IMR-90 (cell line): ENCODE results near the gene PTGR2. TPM values are rescaled to one million over a fixed set of nuclear protein-coding genes. Genes with fewer than 3 reads are reported as not detected.
"Not testable (repeated sequence)": the region's sequence is repeated elsewhere in the genome, so short reads cannot be mapped to it uniquely, and the experiment has no call there.

Source experiments
- ATAC-seq: fragments of 200-7000 bp; cut with Tn5 transposase; 2 replicates; pipeline ENCODE4 v1.9.1; 2020; ENCODE audit warnings: low read depth, mild to moderate bottlenecking, moderate library complexity
- BruUV-seq: library from RNA; stranded (reverse); fragments of 400-500 nt; replicated peaks from 2 replicates; lab custom pipeline; 2021; lab: Mats Ljungman, UMichigan
- CTCF ChIA-PET: fragments of 300-600 bp; formaldehyde crosslinking; extraction: SDS; loops from one replicate; lab custom pipeline; 2021; ENCODE audit warnings: antibody characterized with exemption; lab: Yijun Ruan, JAX
- POLR2A ChIA-PET: fragments of 300-600 bp; sonication (Branson Sonifier 250); formaldehyde crosslinking; loops from one replicate; lab custom pipeline; 2022; ENCODE audit warnings: antibody characterized with exemption; ENCODE audit not compliant: unreplicated experiment; lab: Charles Lee
- DNase-seq: peaks from one replicate; pipeline ENCODE4 v3.0.0; 2013
- H2AFZ ChIP-seq: replicated peaks from 2 replicates; pipeline ENCODE3; 2013; ENCODE audit warnings: low read length, mild to moderate bottlenecking; ENCODE audit not compliant: poor library complexity
- H2AK5ac ChIP-seq: 2 replicates; pipeline ENCODE4 v1.6.1; 2013; ENCODE audit warnings: low read depth, low read length, inconsistent platforms
- H2AK9ac ChIP-seq: replicated peaks from 2 replicates; pipeline ENCODE3; 2013; ENCODE audit warnings: mild to moderate bottlenecking, low read depth, low read length, moderate library complexity; ENCODE audit not compliant: poor library complexity
- H2BK120ac ChIP-seq: 2 replicates; pipeline ENCODE4 v1.6.1; 2013; ENCODE audit warnings: low read depth, low read length, inconsistent platforms
- H2BK15ac ChIP-seq: 3 replicates; pipeline ENCODE4 v1.6.1; 2013; ENCODE audit warnings: low read depth, low read length, inconsistent platforms
- H2BK20ac ChIP-seq: 2 replicates; pipeline ENCODE4 v1.6.1; 2013; ENCODE audit warnings: low read depth, mild to moderate bottlenecking, inconsistent platforms, low read length, moderate library complexity
- H2BK5ac ChIP-seq: 2 replicates; pipeline ENCODE4 v1.6.1; 2013; ENCODE audit warnings: mild to moderate bottlenecking, low read depth, low read length, inconsistent platforms; ENCODE audit not compliant: poor library complexity, severe bottlenecking
- H3K14ac ChIP-seq: replicated peaks from 2 replicates; pipeline ENCODE4 v1.6.1; 2013; ENCODE audit warnings: low read depth, low read length, inconsistent platforms
- H3K18ac ChIP-seq: 2 replicates; pipeline ENCODE4 v1.6.1; 2013; ENCODE audit warnings: low read depth, low read length, control low read depth
- H3K23ac ChIP-seq: 2 replicates; pipeline ENCODE4 v1.6.1; 2013; ENCODE audit warnings: low read depth, low read length, inconsistent platforms
- H3K27ac ChIP-seq: 2 replicates; pipeline ENCODE4 v1.5.1; 2013; ENCODE audit warnings: mild to moderate bottlenecking, control low read depth, low read length; ENCODE audit not compliant: insufficient read depth
- H3K27me3 ChIP-seq: 2 replicates; pipeline ENCODE4 v1.6.1; 2013; ENCODE audit warnings: low read length; ENCODE audit not compliant: control insufficient read depth, insufficient read depth
- H3K36me3 ChIP-seq: 2 replicates; pipeline ENCODE4 v1.6.1; 2013; ENCODE audit warnings: low read length, mixed read lengths; ENCODE audit not compliant: control insufficient read depth, insufficient read depth
- H3K4ac ChIP-seq: 2 replicates; pipeline ENCODE4 v1.6.1; 2013; ENCODE audit warnings: low read depth, low read length, inconsistent platforms
- H3K4me1 ChIP-seq: 2 replicates; pipeline ENCODE4 v1.6.1; 2013; ENCODE audit warnings: low read length, mixed read lengths; ENCODE audit not compliant: control insufficient read depth, insufficient read depth
- H3K4me2 ChIP-seq: 2 replicates; pipeline ENCODE4 v1.6.1; 2013; ENCODE audit warnings: low read depth, mild to moderate bottlenecking, control low read depth, low read length, moderate library complexity
- H3K4me3 ChIP-seq: 2 replicates; pipeline ENCODE4 v1.5.1; 2013; ENCODE audit warnings: low read depth, mild to moderate bottlenecking, control low read depth, low read length, moderate library complexity; ENCODE audit not compliant: insufficient read depth
- H3K56ac ChIP-seq: 2 replicates; pipeline ENCODE4 v1.6.1; 2013; ENCODE audit warnings: low read length, inconsistent platforms; ENCODE audit not compliant: insufficient read depth; ENCODE audit errors: extremely low read depth
- H3K79me1 ChIP-seq, 2 experiments: 2 replicates each; pipeline ENCODE4 v1.6.1; 2013; ENCODE audit warnings: low read length in 2 of 2, inconsistent platforms in 1 of 2, low read depth in 1 of 2
- H3K9ac ChIP-seq: 2 replicates; pipeline ENCODE4 v1.6.1; 2013; ENCODE audit warnings: low read depth, low read length, control low read depth
- H3K9me1 ChIP-seq: 2 replicates; pipeline ENCODE4 v1.6.1; 2013; ENCODE audit warnings: low read length, inconsistent platforms; ENCODE audit not compliant: insufficient read depth
- H3K9me3 ChIP-seq: 2 replicates; pipeline ENCODE4 v1.6.1; 2013; ENCODE audit warnings: low read length; ENCODE audit not compliant: control insufficient read depth, insufficient read depth
- H4K20me1 ChIP-seq: 2 replicates; pipeline ENCODE4 v1.6.1; 2013; ENCODE audit warnings: low read length, inconsistent platforms; ENCODE audit not compliant: insufficient read depth
- H4K5ac ChIP-seq: 2 replicates; pipeline ENCODE4 v1.6.1; 2013; ENCODE audit warnings: mild to moderate bottlenecking, low read depth, low read length, control low read depth
- H4K8ac ChIP-seq, 2 experiments: 2 replicates each; pipeline ENCODE4 v1.6.1; 2013; ENCODE audit warnings: low read depth in 2 of 2, low read length in 2 of 2, control low read depth in 1 of 2, inconsistent platforms in 1 of 2
- H4K91ac ChIP-seq: 2 replicates; pipeline ENCODE4 v1.6.1; 2013; ENCODE audit warnings: low read depth, low read length, inconsistent platforms; ENCODE audit not compliant: insufficient read depth
- CEBPB ChIP-seq: IDR thresholded peaks from 2 replicates; pipeline ENCODE4 v1.6.1; 2012; ENCODE audit warnings: low read depth, low read length, improper control_type of control experiment
- CTCF ChIP-seq: conservative IDR thresholded peaks from 2 replicates; pipeline ENCODE4 v1.5.1; 2012; ENCODE audit warnings: mild to moderate bottlenecking, low read depth, low read length, improper control_type of control experiment
- WGBS, 2 experiments: methylation state at CpG; one replicate each; pipeline versions ENCODE4 v1.1.5 to v1.1.7; 2013; ENCODE audit warnings: missing lambda C conversion rate in 2 of 2; ENCODE audit not compliant: insufficient read length in 1 of 2; ENCODE audit errors: extremely low coverage in 2 of 2; 5-methylcytosine and 5-hydroxymethylcytosine counted together
- dilution Hi-C: fragments of 300-500 bp; cut with HindIII; formaldehyde crosslinking; loops from one replicate; pipeline ENCODE4 v1.14.3; 2018; ENCODE audit warnings: low sequenced_read_pairs; ENCODE audit not compliant: unreplicated experiment
- in situ Hi-C: fragments of 300-500 bp; cut with MboI; formaldehyde crosslinking; loops from 3 replicates; pipeline ENCODE4 v1.14.3; 2019; ENCODE audit warnings: low sequenced_read_pairs, inconsistent platforms, mixed read lengths
- intact Hi-C: fragments of 100-400 bp; cut with micrococcal nuclease; formaldehyde crosslinking; loops from 2 replicates; pipeline ENCODE4 v1.10.0; 2022
- polyA plus RNA-seq, 3 experiments: library from polyadenylated mRNA; depleted of rRNA; stranded (reverse); fragments of >200 nt; gene quantifications; 2 replicates each; pipeline ENCODE4 v1.2.3, GENCODE V29; 2012; ENCODE audit warnings: low replicate concordance in 1 of 3
- total RNA-seq: library from RNA; depleted of rRNA; stranded (reverse); fragments of >200 nt; gene quantifications from 2 replicates; pipeline ENCODE4 v1.2.3, GENCODE V29; 2012

The PTGR2 gene
- total and polyA plus RNA-seq, 2 of the 4 experiments (the other 2 are of a cell fraction) = 1.3 to 3.2 TPM

- TF ChIP-seq CEBPB = no peak
Observed at GRCh38 chr14:73825551-73826188, 26.0 kb upstream of the PTGR2 start (continued).

DNA sequence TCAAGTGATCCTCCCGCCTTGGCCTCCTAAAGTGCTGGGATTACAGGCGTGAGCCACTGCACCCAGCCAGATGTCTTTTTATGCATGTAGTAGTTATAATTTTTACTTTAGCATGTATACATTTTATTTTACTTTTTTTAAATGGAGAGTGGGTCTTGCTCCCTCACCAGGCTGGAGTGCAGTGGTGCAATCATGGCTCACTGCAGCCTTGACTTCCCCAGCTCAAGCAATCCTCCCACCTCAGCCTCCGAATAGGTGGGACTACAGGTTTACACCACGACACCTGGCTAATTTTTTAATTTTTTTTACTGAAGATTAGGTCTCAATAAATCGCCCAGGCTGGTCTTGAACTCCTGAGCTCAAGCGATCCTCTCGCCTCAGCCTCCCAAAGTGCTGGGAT lies 24.4 kb upstream of the PTGR2 start:
- H3K14ac ChIP-seq, H4K8ac ChIP-seq, ATAC-seq, BruUV-seq, H3K9me3 ChIP-seq, H2AK5ac ChIP-seq, H2BK120ac ChIP-seq, H2BK20ac ChIP-seq, H4K91ac ChIP-seq, H3K27me3 ChIP-seq, H2AK9ac ChIP-seq, H2AFZ ChIP-seq, H3K36me3 ChIP-seq, DNase-seq, H3K23ac ChIP-seq, H4K20me1 ChIP-seq, POLR2A ChIA-PET, H3K4me2 ChIP-seq, H3K9me1 ChIP-seq, H3K4me1 ChIP-seq, H3K4ac ChIP-seq, H3K4me3 ChIP-seq, H3K79me1 ChIP-seq, H3K27ac ChIP-seq, H2BK5ac ChIP-seq, H3K56ac ChIP-seq, H2BK15ac ChIP-seq, H3K9ac ChIP-seq, dilution Hi-C loops, H3K18ac ChIP-seq, H4K5ac ChIP-seq: not testable (repeated sequence)
- peak; percentile 31 for TF ChIP-seq CTCF
- in situ Hi-C loops = loop anchor here (5.0 kb wide), 1 partner anchor 75 kb away; no protein-coding TSS in a partner anchor
- intact Hi-C loops = loop anchor here (5.0 kb wide), 1 partner anchor 75 kb away; no protein-coding TSS in a partner anchor
- 87% methylated on average over 5 of the region's 7 CpGs; no CpG with 5 or more reads in 1 of the 2 experiments for WGBS, 2 experiments
- CTCF ChIA-PET = interaction anchor here (0.9 to 1.1 kb wide), 3 partner anchors 38 to 212 kb away, joined by 3 read pairs; no protein-coding TSS in a partner anchor
